Fibroblast of lung (primary cell): Measurements from ENCODE around the gene ALDH7A1. TPM values are rescaled to one million over a fixed set of nuclear protein-coding genes. Genes with fewer than 3 reads are reported as not detected.
"Not testable (repeated sequence)": the region's sequence is repeated elsewhere in the genome, so short reads cannot be mapped to it uniquely, and the experiment has no call there.

Source experiments
- DNase-seq, 2 donors: peaks; one replicate each; pipeline versions ENCODE4 v3.0.0 to v3.0.0-alpha.2; 2010; ENCODE audit warnings: low read depth in 2 of 2
- H2AFZ ChIP-seq: 2 replicates; pipeline ENCODE4 v1.5.1; 2012; ENCODE audit warnings: low read length, control low read depth, inconsistent platforms
- H3K27ac ChIP-seq: 2 replicates; pipeline ENCODE4 v1.5.1; 2011; ENCODE audit warnings: low read length, control low read depth; ENCODE audit not compliant: insufficient read depth
- H3K27me3 ChIP-seq: 2 replicates; pipeline ENCODE4 v1.5.1; 2011; ENCODE audit warnings: mild to moderate bottlenecking, low read length; ENCODE audit not compliant: control insufficient read depth, insufficient read depth
- H3K36me3 ChIP-seq: 2 replicates; pipeline ENCODE4 v1.5.1; 2011; ENCODE audit warnings: low read length; ENCODE audit not compliant: control insufficient read depth, insufficient read depth
- H3K4me1 ChIP-seq: 2 replicates; pipeline ENCODE4 v1.5.1; 2011; ENCODE audit warnings: low read length; ENCODE audit not compliant: control insufficient read depth, insufficient read depth; ENCODE audit errors: extremely low read depth
- H3K4me2 ChIP-seq: 2 replicates; pipeline ENCODE4 v1.5.1; 2011; ENCODE audit warnings: low read length, control low read depth; ENCODE audit not compliant: insufficient read depth; ENCODE audit errors: extremely low read depth
- H3K4me3 ChIP-seq, 4 experiments: fragments of 200-600 bp in 1 of 4; sonication (generic) in 1 of 4; replicated peaks in 1 of 4; 2 replicates each; pipeline ENCODE4 v1.5.1; 2011 to 2016; ENCODE audit warnings: low read length in 4 of 4, low read depth in 3 of 4, mild to moderate bottlenecking in 3 of 4, control low read depth in 2 of 4, inconsistent platforms in 1 of 4, mixed read lengths in 1 of 4; ENCODE audit not compliant: insufficient read depth in 1 of 4; ENCODE audit errors: control extremely low read depth in 1 of 4
- H3K79me2 ChIP-seq: 2 replicates; pipeline ENCODE4 v1.5.1; 2012; ENCODE audit warnings: mild to moderate bottlenecking, low read length, inconsistent platforms; ENCODE audit not compliant: control insufficient read depth, insufficient read depth
- H3K9ac ChIP-seq: 2 replicates; pipeline ENCODE4 v1.5.1; 2011; ENCODE audit warnings: mild to moderate bottlenecking, low read length, control low read depth; ENCODE audit not compliant: insufficient read depth
- H3K9me3 ChIP-seq: 2 replicates; pipeline ENCODE4 v1.5.1; 2012; ENCODE audit warnings: low read depth, low read length; ENCODE audit not compliant: control insufficient read depth, insufficient read depth
- H4K20me1 ChIP-seq: 2 replicates; pipeline ENCODE4 v1.5.1; 2011; ENCODE audit warnings: low read length; ENCODE audit not compliant: control insufficient read depth, insufficient read depth; ENCODE audit errors: extremely low read depth
- EZH2 ChIP-seq: IDR thresholded peaks from 2 replicates; pipeline ENCODE4 v1.5.1; 2012; ENCODE audit warnings: low read length, control low read depth, mild to moderate bottlenecking; ENCODE audit errors: missing control alignments
- polyA plus RNA-seq, 2 donors: library from polyadenylated mRNA; depleted of rRNA in 1 of 2; stranded (reverse) in 1 of 2; unstranded in 1 of 2; fragments of >200 nt; gene quantifications; 2 replicates each; pipeline ENCODE4 v1.2.1, GENCODE V29; 2011 to 2012; ENCODE audit warnings: missing spikeins in 1 of 2
- total RNA-seq: library from RNA; depleted of rRNA; stranded (reverse); fragments of >200 nt; gene quantifications from 2 replicates; pipeline ENCODE4 v1.2.1, GENCODE V29; 2014
- TF ChIP-seq, protein P1 (sequence below), 2 donors: IDR thresholded peaks in 1 of 2; conservative IDR thresholded peaks in 1 of 2; 1 replicate in 1 of 2; 2 replicates in 1 of 2; pipeline ENCODE4 v1.5.1; 2011 to 2012; ENCODE audit warnings: low read length in 2 of 2, control low read depth in 1 of 2, inconsistent platforms in 1 of 2, low read depth in 1 of 2, mild to moderate bottlenecking in 1 of 2

ALDH7A1 gene
- total and polyA plus RNA-seq, 2 donors (not counting 1 experiment from before 2014, with no cell fraction given), result 44.8 to 53.3 TPM

GRCh38 chr5:126599971-126600630 lies 5.1 kb upstream of the ALDH7A1 start:
- DNase-seq, H3K36me3 ChIP-seq, H3K27ac ChIP-seq, H3K9me3 ChIP-seq, H3K27me3 ChIP-seq, H3K4me1 ChIP-seq, H4K20me1 ChIP-seq: not testable (repeated sequence)
- H3K79me2 ChIP-seq, result peaks cover 37% of the 10 kb centered on the region
- peak overlapping the region; percentile 89 for H3K9ac ChIP-seq
- peak overlapping the region; percentile 83 for H2AFZ ChIP-seq
- TF ChIP-seq, protein P1, sequence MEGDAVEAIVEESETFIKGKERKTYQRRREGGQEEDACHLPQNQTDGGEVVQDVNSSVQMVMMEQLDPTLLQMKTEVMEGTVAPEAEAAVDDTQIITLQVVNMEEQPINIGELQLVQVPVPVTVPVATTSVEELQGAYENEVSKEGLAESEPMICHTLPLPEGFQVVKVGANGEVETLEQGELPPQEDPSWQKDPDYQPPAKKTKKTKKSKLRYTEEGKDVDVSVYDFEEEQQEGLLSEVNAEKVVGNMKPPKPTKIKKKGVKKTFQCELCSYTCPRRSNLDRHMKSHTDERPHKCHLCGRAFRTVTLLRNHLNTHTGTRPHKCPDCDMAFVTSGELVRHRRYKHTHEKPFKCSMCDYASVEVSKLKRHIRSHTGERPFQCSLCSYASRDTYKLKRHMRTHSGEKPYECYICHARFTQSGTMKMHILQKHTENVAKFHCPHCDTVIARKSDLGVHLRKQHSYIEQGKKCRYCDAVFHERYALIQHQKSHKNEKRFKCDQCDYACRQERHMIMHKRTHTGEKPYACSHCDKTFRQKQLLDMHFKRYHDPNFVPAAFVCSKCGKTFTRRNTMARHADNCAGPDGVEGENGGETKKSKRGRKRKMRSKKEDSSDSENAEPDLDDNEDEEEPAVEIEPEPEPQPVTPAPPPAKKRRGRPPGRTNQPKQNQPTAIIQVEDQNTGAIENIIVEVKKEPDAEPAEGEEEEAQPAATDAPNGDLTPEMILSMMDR (conservative IDR thresholded peaks at IDR 0.05 in 1 of 2, IDR thresholded peaks at IDR 0.05 in 1 of 2; ENCODE audit: low read depth in 1 of 2, low read length in 2 of 2), result peak in 1 of 2 donors; percentile 3
- peak overlapping the region in 2 of 4 experiments; percentile 24 to 76 for H3K4me3 ChIP-seq
- H3K4me2 ChIP-seq, result peak overlapping the region; percentile 72

GRCh38 chr5:126599499-126599898 lies 4.5 kb upstream of the ALDH7A1 start:
- no peak overlapping the region for H3K4me2 ChIP-seq
- H2AFZ ChIP-seq, result no peak overlapping the region
- no peak overlapping the region for H3K4me3 ChIP-seq
- H3K27ac ChIP-seq, result no peak overlapping the region
- no peaks in the 10 kb centered on the region for H3K36me3 ChIP-seq
- H3K79me2 ChIP-seq, result peaks cover 33% of the 10 kb centered on the region
- H4K20me1 ChIP-seq, result no peaks in the 10 kb centered on the region
- TF ChIP-seq, protein P1 (conservative IDR thresholded peaks at IDR 0.05 in 1 of 2, IDR thresholded peaks at IDR 0.05 in 1 of 2; ENCODE audit: low read depth in 1 of 2, low read length in 2 of 2), result no peak
- TF ChIP-seq EZH2, result no peak
- DNase-seq, result no peak
- H3K27me3 ChIP-seq, result no peaks in the 10 kb centered on the region
- H3K4me1 ChIP-seq, result peaks cover 2% of the 10 kb centered on the region
- no peaks in the 10 kb centered on the region for H3K9me3 ChIP-seq
- H3K9ac ChIP-seq, result no peak overlapping the region

GRCh38 chr5:126597156-126597555 lies 2.1 kb upstream of the ALDH7A1 start:
- peaks cover 3% of the 10 kb centered on the region for H3K4me1 ChIP-seq
- no peak overlapping the region for H3K9ac ChIP-seq
- H3K9me3 ChIP-seq, result no peaks in the 10 kb centered on the region
- no peak overlapping the region for H2AFZ ChIP-seq
- no peaks in the 10 kb centered on the region for H3K36me3 ChIP-seq
- H3K79me2 ChIP-seq, result peaks cover 19% of the 10 kb centered on the region
- no peaks in the 10 kb centered on the region for H4K20me1 ChIP-seq
- no peak overlapping the region for H3K27ac ChIP-seq
- TF ChIP-seq, protein P1 (conservative IDR thresholded peaks at IDR 0.05 in 1 of 2, IDR thresholded peaks at IDR 0.05 in 1 of 2; ENCODE audit: low read depth in 1 of 2, low read length in 2 of 2), result no peak
- DNase-seq, result peak; percentile 84 to 90
- H3K4me2 ChIP-seq, result no peak overlapping the region
- no peak overlapping the region for H3K4me3 ChIP-seq
- no peaks in the 10 kb centered on the region for H3K27me3 ChIP-seq
